ENCODE measurements around the gene TIMP3.
"Not testable (repeated sequence)": the region's sequence is repeated elsewhere in the genome, so short reads cannot be mapped to it uniquely, and the experiment has no call there.

Gene TIMP3

DNA sequence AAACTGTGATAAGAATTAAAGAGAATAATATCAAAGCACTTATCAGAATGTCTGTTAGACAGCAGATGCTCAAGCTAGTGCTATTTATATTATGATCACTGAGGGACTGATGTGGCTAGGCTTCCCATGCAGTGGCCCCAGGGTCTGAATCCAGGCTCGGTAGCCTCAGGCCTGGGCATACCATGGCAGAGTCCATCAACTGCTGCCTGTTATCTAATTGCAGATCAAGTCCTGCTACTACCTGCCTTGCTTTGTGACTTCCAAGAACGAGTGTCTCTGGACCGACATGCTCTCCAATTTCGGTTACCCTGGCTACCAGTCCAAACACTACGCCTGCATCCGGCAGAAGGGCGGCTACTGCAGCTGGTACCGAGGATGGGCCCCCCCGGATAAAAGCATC, 57.5 kb downstream of the TIMP3 start:
- no peak for DNase-seq

DNA sequence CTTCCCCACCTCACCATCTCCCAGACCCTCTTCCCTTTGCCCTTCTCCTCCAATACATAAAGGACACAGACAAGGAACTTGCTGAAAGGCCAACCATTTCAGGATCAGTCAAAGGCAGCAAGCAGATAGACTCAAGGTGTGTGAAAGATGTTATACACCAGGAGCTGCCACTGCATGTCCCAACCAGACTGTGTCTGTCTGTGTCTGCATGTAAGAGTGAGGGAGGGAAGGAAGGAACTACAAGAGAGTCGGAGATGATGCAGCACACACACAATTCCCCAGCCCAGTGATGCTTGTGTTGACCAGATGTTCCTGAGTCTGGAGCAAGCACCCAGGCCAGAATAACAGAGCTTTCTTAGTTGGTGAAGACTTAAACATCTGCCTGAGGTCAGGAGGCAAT, 58.2 kb downstream of the TIMP3 start:
- no peak for DNase-seq

DNA sequence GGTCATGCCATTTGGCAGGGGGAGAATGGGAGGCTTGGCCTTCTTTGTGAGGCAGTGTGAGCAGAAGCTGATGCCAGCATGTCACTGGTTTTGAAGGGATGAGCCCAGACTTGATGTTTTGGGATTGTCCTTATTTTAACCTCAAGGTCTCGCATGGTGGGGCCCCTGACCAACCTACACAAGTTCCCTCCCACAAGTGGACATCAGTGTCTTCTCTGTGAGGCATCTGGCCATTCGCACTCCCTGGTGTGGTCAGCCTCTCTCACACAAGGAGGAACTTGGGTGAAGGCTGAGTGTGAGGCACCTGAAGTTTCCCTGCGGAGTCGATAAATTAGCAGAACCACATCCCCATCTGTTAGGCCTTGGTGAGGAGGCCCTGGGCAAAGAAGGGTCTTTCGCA, 59.8 kb downstream of the TIMP3 start:
- no peak for DNase-seq

DNA sequence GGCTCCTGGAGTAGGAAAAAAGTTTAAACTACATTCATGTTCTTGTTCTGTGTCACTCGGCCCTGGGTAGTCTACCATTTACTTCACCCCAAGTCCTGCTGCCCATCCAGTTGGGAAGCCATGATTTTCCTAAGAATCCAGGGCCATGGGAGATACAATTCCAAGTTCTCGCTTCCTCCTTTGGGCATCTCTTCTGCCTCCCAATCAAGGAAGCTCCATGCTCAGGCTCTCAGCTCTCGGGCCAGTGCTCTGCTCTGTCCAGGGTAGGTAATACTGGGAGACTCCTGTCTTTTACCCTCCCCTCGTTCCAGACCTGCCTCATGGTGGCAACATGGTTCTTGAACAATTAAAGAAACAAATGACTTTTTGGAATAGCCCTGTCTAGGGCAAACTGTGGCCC, 60.6 kb downstream of the TIMP3 start:
- DNase-seq = no peak

DNA sequence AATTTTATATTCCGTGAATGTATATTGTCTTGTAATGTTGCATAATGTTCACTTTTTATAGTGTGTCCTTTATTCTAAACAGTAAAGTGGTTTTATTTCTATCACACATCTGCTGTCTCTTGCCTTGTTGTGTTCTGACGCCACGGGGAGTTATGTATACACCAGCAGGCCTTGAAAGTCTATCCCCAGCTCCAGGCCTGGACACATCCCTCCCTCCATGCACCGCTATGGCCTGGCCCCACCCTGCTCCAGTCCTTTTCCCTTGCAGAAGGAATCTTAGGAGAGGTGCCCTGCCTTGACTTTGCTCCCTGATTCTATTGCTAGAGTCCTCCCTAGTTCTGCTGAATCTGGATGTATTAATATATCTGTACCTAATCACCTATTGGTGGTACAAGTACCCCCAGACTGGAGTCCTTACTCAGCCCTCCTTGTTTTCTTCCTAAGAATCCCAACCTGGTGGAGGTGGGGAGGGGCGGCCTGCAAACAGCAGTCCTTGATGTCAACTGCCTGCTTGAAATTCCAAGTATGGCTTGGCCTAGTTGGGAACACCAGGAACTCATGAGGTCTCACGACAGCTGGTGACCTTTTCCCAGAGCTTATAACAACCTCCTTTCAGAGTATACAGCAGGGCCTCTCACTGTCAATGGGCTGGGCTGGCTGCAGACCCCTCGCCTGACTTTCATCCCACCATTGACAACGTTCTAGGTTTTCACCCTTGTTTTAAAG, 61.6 kb downstream of the TIMP3 start:
- no peak for DNase-seq

DNA sequence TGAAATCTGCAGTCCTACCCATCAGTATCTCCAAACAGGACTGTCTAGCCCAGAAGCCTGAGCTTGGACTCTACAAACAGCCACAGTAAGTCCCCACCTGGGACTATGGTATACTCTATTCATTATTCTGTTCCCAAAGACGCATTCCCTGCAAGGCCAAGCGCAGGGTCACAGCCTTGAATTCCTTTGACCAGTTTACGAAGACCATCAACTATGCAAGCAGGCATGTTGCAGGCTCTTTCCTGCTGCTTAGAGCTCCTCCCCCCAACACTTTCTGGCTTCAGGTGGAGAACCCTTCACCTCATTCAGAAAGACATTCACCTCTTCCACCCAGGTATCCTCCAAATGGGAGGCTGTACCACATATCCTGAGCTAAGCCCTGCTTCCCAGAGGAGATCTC, 62.5 kb downstream of the TIMP3 start:
- no peak for DNase-seq

DNA sequence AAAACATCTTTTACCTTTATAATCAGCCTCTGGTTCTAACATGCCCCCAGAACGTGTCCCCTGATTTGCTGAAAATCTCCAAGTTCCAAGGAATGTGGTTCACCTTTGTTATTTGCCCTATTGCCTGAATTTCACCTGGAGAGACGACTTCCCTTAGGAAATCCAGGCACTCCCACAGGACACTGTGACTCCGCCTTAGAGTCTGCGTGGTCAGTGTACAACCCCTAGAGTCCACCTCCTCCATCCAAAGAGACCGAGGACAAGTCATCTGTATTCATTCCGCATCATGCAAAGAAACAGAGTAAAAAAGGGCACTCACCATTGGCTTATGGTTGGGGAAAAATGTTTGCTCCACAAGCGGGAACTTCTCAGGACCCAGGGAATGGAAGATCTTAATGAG, 63.1 kb downstream of the TIMP3 start:
- DNase-seq = no peak

DNA sequence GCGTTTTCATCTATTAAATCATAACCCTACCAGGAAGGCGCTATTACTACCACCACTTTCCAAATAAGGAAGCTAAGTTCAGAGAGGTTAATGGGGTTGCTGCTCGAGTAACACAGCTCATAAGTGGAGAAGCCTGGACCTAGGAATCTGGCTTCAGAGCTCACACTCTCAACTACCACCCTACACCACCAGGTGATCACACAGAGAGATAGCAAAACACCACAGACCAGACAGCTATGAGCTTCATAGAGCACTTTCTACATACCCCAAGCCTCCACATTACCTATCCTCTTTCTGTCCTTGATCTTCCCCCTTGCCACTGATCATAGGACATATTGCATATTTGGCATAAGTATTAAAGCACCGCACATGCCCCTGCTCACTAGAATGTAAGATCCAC, 65.4 kb downstream of the TIMP3 start:
- no peak for DNase-seq

DNA sequence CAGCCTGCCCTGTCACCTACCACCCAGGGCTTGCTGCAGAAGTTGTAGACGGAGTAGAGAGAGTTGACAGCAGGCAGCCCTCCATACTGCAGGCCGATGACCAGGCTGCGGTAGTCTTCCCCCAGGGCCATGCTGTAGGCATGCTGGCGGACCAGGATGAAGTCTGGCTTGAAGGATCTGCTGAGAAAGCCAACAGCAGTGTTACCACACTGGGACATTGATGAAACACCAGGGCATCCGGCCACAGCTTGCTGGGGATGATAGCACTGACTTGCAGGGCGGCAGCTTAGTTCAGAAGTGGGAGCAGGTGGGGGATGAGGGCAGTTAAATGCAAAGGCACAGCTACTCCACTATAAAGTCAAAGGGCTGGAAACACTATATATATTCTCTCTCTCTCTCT, 67.4 kb downstream of the TIMP3 start:
- no peak for DNase-seq

DNA sequence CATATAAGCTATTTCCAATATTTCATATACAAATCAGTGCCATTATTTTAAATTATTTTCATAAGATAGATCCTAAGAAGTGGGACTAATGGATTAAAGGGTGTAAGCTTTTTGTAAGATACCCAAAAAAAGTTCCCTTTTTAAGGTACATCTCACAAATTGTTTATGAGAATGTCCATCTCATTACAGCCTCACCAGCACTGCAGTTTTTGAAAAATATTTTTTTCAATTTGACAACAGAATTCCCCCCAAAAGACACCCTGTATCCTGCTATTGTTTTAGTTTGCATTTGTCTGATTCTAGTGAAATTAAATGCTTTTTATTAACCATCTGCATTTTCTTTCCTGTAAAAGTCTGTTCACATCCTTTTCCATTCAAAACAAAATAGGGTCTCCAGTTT, 69.0 kb downstream of the TIMP3 start:
- DNase-seq = no peak

DNA sequence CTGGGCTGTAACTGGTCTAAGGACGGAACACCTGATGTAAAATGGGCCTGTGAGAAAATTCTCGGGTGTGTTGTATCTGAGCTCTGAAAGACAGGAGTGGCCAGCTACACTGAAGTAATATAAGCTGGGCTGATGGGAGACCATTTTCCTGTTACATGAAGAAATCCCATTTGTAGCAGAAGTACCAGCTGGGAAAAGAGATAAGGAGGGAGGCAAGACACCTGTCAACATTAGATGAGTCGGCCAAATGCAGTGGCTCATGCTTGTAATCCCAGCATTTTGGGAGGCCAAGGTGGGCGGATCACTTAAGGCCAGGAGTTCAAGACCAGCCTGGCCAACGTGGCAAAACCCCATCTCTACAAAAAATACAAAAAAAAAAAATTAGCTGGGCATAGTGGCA, 72.1 kb downstream of the TIMP3 start:
- DNase-seq = not testable (repeated sequence)

DNA sequence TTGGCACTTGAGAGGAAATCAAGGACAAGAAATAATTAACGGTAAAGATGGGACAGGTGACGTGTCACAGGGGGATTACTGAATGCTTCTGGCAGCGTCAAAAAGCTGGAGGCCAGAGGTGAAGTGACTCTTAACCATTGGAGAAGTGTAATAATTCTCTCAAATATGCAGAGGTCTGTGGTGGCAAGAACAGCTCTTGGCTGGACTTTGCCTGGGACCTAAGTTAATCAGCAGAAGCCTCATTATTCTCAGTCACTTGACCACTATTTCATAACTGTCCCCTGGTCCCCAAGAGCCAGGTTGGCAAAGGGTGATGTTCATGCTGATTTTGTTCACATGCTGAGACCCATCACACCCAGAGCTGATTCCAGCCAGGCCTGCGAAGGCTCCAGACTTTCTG, 72.9 kb downstream of the TIMP3 start:
- DNase-seq = no peak

DNA sequence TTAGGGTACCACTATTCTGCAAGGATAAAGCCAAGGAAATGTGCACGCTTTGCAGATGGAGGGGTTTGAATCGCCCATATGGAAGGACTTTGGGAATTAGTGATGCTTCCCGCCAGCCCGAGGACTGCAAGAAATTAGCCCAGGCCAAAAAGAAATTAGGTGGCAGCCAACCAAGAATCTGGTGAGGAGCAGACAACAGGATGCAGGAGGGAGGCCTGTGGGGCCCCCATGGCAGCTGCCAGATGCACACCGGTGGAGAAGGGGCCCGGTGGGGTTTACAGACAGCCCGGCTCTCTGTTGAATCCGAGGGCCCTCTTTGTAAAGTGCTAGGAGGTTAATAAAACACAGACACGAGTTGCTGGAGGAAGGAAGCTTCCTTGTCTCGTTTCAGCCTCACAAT, 73.5 kb downstream of the TIMP3 start:
- no peak for DNase-seq

DNA sequence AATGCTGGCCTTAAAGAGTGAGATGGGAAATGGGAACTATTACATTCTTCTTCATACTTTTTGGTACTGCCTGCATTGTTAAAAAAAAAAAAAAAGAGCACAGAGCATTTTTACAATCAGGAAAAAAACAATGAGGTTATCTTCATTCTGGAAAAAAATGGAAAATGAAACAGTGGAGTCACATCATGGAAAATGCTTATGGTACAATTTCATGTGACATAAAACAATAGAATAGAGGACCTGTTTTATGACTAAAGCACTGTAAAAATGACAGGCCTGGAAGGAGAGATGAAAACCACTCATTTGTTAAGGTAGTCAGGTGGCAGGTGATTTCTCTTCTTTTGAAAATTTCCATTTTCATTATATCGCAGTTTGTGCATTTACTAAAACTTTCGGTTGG, 75.0 kb downstream of the TIMP3 start:
- DNase-seq = no peak

DNA sequence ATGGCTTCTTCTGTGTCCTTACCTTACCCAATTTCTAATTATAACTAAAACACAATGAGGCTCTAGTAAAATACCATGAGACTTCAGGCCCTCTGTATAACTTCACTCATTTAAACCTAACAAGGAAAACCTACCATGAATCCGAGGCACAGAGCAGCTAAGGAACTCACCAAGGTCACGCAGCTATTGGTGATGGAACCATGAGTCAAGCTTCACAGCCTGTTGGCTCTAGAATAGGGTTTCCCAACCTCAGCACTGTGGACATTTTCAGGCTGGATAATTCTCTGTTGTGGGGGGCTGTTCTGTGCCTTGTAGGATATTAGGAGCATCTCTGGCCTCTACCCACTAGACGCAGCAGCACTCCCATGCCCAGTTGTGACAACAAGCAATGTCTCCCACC, 75.7 kb downstream of the TIMP3 start:
- no peak for DNase-seq

DNA sequence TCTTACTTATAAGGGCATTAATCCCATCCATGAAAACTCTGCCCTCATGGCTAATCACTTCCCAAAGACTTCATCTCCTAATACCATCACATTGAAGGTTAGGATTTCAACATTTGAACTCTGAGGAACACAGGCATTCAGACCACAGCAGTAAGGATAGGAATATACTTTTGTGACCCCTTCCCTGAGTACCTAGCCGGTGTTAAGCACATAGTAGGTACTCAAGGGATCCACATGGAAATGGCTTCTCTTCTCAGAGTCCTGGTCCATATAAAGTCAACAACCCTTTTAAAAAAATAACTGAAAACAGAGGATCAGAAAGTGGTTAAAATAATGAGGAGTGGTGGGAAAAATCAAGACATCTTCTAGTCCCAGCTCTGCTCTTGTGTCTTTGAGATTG, 78.0 kb downstream of the TIMP3 start:
- DNase-seq = no peak

DNA sequence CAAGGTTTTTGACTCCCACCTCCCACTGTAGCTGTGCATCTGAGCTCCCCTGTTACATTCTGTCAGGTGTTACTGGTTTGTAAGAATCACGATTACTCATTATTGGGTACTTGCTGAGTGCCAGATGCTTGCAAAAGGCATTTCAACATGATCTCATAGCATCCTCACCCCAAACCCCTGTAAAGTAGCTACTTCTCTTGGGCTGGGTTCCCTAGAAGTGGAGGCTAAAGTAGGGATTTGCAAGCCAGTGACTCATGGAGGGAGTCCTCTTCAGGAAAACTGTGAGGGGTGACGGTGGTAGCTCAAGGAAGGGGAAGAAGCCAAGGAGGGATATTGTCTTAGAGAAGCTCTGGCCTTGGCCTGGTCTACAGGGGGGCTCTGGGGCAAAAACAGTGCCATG, 78.6 kb downstream of the TIMP3 start:
- no peak for DNase-seq

DNA sequence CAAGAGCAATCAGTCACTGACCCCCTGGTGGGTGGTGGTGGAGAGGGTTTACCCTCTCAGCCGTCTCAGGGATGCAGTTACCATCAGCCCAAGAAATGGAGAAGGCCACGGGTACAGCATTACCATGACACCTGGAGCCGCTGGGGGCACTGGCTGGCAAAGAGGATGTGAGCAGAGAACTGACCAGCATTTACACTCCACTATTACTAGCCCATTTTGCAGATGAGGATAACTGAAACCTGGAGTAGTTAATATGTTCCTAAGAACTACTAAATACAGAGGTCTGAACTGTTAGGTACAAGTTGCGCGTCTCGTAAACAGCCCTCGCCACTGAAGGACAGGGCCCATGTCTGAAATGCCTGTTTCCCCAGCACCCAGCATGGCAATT, 79.0 kb downstream of the TIMP3 start:
- no peak for DNase-seq

DNA sequence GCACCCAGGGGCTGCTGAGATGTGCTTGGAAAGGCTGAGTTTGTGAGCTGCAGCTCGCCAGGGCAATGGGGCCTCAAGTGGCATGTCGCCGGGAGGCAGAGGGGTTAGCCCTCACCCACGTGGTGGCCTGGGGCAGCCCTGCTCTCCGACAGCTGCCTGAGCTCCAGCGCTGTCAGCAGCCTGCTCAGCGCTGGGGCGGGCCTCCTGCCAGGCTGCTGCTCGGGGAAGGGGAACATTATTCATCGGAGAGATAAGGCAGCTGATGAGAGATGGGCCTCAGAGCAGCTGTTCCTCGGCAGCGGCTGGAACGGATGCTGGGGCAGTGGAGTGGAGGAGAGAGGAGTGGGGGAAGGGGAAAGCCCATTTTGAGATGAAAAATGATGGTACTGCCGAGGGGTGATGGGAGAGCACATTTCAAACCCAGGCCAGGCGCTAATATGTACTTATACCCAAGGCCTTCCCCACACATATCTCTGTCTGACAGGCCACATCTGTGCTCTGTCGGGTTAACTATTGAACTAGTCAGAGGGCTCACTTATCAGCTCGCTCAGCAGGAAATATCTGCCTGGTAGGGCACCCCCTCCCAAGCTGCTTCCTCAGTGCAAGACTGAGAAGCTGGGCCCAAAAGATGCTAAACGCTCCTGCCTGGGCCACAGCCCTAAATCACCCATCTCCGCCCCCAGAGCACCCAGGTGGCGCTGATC, 79.5 kb downstream of the TIMP3 start:
- DNase-seq = no peak

DNA sequence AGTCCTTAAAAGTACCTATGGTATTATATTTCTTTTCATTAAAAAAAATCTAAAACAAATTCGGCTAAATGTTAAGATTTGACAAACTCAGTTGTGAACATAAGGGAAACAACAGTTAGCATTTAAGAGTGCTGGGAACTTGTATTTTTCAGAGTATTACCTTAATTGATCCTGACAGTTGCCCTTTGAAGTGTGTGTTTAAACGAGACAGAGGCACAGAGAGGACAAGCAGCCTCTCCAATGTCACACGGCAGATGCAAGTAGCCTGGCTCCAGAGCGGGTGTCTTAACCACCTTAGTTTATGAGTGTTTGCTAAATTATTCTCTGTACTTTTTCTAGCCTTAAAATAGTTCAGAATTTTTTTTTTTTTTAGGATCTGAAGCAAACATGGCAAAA, 80.9 kb downstream of the TIMP3 start:
- no peak for DNase-seq

DNA sequence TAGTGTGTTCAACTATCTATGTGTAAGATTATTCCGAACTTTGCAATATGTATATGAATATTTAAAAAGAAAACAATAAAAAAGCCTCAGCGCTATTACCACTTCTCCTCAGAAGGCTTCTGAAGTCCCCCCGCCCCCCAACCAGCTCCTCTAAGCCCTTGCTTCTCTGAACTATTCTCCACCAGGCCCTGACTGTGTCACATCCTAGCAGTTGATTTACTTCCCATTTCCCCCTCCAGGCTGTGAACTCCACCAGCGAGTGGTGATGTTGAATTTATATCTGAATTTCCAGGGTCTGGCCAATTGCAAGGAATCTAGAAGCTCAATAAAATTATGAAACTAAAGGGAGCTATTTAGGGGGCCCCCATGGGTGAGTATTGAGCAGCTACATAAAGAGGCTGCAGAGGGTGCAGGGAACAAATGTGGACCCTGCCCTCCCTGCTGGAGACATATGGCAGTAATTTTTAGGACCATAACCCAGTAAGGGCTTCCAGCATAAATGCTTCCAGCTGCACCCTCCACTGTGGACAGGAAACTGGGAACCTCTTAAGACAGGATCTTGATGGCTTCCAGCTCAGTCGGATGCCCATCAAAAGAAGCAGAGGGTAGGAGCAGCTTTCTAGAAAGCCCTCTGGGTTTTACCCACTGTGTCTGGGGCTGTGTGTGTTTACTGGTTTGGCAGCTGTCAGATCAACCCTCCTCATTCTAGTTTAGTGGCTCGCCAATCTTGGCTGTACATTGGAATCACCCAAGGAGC, 81.4 kb downstream of the TIMP3 start:
- no peak for DNase-seq

DNA sequence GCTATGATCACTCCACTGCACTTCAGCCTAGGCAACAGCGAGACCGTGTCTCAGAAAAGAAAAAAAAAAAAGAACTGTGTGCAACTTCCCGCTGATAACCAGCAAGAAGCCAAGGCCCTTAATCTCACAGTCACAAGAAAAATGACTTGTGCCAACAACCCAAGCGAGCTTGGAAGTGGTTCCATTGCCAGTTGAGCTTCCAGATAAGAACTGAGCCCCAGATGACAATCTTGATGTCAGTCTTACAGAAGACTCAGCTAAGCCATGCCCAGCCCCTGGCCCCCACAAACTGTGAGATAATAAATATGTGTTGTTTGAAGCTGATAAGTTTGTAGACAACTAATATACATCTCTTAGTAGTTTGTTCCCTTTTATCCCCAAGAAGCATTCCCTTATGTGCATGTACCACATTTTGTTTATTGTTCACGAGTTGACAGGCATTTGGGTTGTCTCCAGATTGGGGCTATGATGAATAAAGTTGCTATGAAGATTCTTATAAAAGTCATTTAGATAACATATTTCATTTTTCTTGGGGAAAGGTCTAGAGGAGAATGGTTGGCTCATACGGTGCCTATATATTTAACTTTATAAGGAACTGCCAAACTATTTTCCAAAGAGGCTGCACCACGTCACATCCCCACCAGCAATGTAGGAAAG, 85.9 kb downstream of the TIMP3 start:
- DNase-seq = no peak

DNA sequence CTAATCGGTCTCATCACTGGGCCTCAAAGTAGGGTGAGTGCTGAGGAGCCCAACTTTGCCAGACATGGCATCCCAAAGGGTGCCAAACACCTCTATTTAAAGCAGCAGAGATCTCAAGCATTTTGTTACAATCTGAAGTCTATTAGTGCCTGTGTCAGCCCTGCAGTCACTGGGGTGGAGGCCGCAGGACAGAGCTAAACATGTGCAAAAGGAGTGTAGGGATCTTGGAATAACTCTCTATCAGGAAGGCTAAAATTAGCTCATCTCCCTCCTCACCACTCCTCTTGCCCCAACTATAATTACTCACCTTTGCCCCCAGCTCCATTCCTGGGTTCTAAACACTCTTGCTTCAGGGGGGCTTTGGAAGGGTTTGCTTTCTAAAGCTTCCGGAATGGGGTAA, 87.5 kb downstream of the TIMP3 start:
- no peak for DNase-seq

DNA sequence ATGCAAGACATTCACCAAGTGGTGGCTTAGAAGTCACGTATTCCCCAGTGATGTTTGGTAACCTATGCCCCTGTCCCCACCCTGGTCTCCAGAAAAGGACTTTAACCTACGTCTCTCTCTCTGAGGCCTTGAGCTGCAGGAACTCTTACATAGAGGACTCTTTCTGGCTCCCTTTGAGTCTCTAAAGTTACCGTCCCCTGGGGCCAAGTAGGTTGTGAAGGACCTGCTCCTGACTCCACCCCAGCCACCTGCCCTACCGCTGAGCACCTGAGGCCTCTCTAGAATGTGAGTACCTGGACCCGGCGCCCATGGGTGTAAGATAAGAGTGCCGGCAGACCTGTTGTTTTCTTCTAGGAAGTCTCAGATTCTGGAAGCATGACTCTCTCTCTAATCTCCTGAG, 95.4 kb downstream of the TIMP3 start:
- DNase-seq = no peak

Measured in activated gamma-delta T cell treated with Interleukin-2 at 50 U/mL for 16 hours (primary cell).